ENCODE measurements around the gene FAR2.

FAR2 gene

DNA sequence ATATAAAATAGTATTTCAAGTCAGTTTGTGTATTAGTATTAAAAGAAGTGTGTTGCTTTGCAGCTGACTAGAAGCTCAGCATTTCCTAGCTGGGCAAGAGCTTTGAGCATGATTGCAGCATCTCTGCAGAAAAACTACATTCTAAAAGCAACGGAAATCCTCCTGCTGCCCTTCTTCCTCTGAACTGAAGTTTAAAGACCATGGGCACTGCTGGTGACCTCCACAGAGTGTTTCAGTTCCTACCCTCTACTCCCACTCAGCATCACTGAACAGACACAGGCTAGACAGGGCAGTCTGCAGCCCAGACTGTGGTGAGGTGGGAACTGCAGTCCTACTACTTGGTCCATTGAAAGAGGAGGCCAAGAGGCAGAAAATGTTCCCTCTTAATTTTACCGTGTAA lies 59.0 kb downstream of the FAR2 start:
- no peak for DNase-seq

DNA sequence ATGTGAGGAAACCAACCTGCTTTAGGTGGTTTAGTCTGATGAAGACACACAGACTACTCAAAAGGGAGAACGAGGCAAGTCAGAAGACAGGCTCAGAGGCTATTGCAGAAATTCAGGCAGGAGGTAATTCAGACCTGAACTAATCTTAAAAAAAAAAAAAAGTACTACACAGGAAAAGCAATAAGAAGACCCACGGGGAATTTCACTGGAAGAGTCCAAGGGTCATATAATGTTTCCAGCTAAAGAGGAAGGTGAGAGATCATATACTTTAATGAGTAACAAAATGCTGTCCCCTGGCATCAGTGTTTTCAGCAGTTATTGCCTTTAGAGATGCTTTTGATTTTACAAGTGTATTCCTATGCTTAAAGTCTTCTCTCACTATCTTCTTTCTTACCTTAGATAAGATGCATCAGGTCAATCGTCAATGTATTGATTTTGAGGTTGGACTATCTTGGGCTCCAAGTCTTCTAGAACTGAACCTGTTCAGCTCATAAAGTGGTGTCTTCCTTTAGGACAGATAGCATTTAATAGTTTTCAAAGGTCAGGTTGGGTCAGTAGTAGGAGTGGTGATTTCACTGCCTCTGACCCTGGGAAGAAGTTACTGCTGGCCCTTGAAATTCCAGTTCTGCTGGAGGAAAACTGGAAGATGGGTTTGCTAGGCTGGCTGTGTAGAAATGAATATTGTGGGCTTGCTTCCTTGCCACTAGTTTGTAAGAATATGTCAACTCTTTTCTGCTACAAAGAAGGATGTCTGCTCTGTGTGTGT lies 60.0 kb downstream of the FAR2 start:
- DNase-seq = no peak

DNA sequence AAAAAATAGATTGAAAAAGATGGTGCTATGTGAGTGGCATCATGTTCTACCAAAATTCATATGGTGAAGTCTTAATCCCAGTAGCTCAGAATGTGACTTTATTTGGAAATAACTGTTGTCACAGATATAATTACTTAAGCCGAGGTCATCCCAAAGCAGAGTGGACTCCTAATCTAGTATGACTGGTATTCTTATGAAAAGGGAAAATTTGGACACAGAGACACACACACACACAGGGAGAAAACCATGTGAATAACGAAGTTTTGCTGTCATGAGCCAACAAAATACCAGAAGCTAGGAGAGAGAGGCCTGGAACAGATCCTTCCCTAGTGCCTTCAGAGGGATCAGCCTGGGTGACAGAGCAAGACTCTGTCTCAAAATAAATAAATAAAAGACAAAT lies 62.6 kb downstream of the FAR2 start:
- DNase-seq = no peak

DNA sequence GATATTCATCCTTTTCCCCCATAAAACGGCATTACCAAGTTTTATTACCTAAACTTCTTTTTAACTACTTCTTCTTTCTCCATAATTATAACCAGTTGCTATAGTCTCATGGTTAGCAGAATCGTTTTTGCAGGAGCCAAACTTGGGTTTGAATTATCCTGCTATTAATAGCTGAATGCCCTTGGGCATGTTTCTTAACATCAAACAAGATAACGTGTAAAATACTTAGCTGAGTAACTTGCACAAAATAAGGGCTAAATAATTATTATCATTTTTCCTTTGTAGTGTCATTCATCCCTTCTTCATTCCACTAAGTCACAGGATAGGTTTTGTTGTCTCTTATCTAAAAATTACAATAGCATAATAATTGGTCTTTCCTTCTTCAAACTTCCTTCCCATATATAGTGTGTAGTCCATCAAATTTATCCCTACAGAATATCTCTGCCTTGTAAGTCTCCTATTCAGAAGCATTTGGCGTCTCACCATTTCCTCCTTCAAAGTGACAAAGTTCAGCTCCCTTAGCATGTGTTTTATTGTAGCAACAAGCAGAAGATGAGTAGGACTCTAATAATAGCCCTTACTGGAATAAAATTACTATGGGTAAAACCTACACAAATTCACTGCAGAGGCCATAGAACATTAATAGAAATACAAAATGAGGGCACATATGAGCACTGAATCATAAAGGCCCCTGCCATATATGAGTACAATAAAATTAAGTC lies 63.8 kb downstream of the FAR2 start:
- no peak for DNase-seq

DNA sequence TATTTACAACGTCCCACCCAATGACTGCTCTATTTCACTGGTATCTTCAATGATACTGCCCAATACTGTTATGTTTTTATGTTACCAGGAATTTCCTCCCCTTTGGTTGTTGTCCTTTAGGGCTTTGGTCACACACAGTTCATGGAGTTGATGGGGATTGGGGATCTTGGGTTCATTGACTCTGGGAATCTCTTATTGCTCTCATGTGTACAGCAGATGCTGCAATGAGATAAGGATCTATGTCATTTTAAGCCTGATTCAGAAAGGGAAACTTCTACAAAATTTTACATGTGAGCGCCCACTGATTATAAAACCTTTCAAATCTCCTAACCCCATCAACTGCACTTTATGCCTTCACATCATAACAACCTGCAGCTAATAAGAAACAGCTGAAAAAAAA lies 67.2 kb downstream of the FAR2 start:
- no peak for DNase-seq

DNA sequence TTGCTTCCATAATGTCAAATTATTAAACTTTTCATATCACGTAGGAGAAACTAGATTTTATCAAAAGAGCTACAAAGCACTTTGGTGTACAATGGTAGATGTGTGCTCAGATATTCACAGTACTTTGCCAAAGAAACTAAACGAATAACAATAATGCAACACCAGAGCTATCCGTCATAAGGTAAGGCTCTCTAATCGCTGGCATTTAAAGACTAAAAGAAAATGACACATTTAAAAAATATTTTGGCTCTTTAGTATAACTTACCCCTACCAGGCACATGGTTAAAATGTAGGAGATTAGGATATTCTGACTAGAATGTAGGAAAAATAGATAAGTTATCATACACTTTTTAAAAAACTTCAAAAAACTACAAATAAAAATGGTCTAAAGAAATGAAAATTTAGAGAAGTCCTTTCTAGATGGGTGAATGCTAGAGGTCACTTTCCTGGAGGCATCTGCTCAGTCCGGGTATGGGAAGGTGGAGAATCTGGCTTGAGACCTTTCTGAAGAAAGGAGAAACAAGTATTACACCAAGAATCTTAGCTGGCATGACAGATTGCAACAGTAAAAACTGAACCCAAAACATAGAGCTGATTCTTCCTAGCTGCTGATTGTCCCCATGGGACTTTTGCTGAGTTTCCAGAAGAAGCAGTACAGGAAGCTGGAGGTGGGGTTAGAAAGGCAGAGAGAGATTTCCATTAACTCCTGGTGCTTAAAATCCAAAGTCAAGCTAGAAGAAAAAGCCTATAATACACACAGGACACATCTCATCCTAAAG lies 67.9 kb downstream of the FAR2 start:
- DNase-seq = no peak

DNA sequence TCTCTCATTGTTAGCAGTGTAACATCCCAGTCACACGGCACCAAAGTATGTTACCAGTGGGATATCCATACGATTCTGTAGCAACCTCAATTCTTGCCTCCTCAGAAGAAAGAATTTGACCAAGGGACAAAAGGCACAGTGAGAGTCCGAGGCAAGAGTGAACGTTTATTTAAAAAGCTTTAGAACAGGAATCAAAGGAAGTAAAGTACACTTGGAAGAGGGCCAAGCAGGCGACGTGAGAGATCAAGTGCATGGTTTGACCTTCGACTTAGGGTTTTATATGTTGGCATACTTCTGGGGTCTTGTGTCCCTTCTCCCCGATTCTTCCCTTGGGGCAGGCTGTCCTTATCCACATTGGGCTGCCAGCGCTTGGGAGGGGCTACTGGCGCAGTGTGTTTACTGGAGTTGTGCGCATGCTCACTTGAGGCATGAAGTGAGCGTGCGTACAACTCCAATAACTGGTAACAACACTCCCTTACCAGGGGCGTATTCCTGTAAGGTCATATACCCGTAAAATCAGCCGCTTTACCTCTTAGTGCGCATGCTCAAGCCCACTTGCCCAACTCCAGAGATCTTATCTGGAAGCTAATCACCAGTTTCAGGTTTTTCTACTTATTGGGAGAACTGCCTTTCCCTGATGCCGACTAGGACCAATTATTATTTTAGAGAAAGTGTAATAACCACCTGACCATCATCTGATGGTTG lies 71.7 kb downstream of the FAR2 start:
- DNase-seq = no peak

DNA sequence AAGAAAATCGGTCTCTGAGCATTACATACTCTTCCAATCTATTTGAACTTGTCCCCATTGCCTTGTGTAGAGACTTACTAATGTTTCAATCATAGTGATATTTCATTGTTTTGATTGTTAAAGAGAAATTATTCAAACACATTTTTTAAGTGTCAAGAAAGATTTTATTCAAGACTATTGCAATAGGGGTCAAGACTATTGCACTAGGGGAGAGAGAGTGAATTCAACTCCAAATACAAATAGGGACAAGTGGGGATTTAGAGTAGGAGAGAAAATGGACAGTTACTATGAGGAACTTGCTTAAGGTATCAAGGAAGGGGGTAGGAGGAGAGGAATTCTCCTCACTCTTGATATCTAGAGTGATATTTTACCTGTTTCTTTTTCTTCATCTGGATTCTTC lies 73.1 kb downstream of the FAR2 start:
- no peak for DNase-seq

DNA sequence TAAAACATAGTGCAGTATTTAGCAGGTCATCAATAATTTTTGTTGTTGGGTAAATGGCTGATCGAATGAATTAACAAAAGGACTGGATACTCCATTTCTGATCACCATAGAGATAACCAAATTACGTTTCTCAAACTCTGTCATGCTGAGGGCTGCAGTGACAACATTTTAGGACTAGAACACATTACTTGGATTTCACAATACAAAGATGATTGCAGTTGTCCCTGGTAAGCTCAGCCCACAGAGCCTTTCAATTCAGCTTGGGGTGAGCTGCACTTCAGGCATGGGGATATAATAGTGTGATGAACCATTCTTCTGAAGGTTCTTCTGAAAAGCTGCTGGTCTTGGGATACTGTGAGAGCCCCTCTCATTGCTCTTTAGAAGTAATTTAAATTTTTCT lies 74.3 kb downstream of the FAR2 start:
- no peak for DNase-seq

DNA sequence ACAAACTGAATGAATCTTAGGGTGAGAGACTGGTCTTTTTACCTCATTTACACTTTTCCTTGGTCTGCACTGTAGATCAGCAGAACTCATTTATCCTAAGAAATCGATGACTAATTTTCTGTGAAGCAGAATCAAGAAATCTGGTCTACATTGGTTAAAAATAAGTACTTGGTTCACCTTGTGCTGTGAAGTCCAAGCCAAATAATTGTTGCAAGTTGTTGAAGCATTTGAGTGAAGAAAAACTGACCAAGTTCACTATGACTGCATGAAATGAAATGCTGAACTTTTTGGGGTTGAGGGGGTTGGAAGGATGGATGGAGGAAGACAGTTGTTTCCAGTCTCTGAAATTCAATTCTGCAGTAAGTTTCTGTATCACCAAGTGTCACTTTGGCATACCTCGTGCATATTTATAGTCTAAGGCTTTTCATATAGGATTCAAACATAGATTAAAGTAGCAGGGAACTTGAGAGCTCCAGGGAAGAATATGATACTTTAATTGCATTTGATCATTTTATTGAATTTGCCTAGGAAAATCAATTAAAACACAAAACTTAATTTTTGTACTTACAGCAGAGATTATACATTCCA lies 75.0 kb downstream of the FAR2 start:
- no peak for DNase-seq

DNA sequence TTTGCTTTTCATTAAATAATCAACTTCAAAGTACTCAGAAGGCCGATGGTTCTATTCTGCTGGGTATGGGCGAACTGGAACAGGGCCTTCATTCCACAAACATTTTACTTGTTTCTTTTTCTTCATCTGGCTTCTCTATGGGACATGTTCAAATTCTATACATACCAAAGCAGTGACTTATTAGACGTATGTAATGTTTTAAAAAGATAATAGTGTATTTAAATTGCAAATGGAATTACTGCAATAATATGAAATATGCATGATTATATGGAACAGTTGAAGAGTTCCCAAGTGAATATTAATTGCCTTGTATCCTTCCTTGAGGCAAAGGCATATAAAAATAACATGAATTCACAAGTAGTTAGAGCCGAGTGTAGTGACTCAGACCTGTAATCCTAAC lies 75.5 kb downstream of the FAR2 start:
- no peak for DNase-seq

DNA sequence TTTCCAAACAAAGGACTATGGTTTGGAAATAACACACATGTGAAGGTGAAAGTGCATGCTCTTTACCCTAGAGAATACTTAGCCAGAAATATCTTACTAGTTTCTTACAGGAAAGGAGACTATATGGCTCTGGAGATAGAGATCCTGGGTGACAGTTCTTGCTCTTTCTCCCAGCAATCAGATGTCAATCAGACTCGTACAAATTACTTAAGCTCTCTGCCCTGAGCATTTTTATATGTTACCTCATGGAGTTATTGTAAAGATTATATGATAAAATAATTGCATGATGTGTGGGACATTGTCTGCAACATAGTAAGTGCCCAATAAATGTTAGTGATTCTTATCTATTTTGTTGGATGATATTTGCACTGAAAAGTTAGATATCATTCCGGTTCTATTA lies 76.8 kb downstream of the FAR2 start:
- DNase-seq = no peak

DNA sequence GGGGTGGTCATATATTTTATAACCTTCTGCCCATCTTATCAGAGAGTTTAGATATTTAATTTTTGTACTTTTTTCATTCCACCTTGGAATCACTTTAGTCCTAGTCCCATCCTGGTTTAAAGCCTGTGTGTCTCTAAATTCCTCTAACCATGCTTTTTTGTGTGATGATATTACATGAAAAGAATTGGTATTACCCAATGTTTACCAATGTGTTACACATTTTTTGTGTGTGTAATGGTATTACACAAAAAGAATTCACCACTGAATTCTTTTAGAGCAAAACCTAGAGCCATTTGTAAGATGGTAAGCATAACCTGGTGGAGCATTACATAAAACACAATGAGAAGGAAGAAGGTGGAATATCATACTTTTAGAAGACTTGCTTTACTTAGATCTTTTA lies 77.5 kb downstream of the FAR2 start:
- DNase-seq = no peak

DNA sequence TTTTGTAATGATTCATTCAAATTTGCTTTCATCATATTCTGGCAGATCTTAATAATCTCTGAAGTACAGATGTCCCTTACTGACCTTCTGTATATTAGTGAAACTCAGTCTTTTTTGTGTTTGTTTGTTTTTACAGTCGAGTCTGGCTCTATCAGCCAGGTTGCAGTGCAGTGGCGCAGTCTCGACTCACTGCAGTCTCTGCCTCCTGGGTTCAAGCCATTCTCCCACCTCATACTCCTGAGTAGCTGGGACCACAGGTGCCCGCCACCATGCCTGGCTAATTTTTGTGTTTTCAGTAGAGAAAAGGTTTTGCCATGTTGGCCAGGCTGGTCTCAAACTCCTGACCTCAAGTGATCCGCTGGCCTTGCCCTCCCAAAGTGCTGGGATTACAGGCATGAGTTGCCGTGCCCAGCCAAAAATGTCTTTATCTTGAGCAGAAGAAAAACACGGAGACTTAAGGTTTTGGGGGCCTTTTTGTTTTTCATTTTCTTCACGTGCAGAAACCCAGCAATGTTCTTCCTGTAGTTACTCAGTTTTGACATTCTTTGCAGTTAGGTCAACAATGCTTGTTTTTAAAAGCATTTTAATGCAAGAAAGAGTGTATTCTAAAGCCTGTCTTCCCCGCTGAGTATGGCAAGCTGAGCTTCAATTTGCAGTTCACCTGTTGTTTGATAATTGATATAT lies 79.5 kb downstream of the FAR2 start:
- DNase-seq = no peak

DNA sequence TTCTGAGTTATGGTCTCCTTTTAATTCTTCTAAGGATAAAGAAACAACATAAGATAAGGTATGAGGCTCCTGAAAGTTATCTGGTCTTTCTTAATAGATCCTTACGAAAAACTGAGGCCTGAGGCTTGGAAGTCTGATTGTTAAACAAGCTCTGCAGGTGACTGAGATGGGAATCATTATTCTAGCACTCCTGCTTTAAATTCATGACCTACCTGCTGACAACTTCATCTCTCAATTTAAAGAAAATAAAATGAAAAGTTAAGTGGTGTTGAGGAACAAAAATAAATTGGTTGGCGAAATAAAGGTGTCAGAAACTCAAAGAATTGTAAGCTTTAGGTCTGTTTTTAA lies 80.1 kb downstream of the FAR2 start:
- DNase-seq = no peak

DNA sequence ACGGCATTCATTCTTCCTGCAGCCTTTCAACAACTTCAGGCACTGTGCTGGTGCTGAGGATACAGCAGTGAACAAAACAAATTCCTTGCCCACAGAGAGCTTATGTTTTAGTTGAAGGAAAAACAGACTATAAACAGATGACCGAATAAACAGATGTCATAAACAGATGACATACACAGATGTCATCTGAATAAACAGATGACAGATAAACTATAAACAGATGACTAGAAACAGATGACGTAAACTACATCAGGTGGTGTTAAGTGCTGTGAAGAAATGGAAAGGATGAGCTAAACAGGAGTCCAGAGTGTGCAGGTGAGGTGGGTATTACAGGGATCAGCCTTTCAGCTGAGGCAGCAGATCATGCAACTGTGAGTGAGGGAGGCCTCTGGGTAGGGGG lies 80.9 kb downstream of the FAR2 start:
- no peak for DNase-seq

DNA sequence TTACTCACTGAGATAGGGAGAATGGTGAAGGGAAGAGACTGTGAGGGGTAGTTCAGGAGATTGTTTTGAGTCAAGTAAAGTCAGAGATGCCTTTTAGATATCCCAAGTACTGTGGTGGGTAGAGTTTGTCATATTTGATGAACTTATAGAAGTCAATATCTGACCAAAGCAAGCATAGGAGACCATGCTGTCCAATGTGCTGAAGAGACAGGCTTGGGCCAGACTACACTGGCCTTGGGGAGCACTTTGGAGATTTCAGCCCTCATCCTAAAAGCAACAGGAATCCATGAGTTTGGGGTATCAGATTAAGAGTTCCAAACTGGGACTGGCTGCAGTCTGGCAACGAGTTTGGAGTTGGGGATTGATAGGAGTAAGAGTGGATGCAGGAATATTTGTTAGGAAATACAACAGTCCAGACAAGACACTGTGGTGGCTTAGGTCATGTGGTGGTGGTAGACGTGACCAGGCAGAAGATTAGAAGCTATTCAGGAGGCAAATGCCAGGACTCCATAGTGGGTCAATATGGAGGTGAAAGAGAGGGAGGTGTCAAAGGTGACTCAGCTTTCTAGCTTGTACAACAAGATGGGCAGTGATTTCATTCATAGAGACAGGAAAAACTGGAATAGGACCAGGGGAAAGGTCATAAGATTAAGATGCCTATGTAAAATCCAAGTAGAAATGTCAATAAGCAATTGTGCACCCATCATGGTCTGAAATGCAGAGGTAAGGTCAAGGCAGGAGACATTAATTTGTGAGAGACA lies 81.9 kb downstream of the FAR2 start:
- no peak for DNase-seq

DNA sequence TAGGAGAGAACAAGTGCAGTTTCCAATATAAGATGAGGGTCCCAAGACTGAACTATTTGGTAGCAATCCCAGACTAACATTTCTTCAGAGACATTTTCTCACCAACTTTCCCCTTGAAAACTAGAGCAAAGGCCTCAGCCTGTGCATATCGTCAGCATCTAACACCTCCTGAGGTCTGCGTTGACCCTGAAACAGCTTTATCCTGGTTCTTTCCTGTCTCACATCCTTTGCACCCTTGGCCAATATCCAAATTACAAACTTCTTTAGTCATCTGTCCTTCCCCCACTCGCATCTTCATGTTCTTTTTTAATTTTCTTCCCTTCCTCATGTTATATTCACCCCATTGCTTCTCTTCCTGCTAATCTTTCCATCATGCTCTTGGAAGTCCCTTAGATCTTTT lies 83.0 kb downstream of the FAR2 start:
- DNase-seq = no peak

DNA sequence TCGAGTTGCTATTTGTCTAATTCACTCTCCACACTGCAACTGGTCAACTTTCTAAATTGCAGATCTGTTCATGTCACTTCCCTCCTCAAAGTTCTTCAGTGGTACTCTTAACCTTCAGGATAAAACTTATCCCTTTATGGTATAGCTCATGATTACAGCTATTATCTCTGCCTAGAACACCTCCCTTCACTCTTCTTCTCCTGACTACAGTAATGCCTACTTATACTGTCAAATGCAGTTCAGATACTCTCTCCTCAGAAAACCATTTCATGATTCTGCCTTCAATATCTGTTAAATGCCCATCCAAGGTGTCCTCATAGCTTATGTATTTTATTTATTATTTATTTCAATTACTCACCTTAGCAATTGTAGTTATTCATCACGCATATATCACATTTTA lies 85.5 kb downstream of the FAR2 start:
- no peak for DNase-seq

DNA sequence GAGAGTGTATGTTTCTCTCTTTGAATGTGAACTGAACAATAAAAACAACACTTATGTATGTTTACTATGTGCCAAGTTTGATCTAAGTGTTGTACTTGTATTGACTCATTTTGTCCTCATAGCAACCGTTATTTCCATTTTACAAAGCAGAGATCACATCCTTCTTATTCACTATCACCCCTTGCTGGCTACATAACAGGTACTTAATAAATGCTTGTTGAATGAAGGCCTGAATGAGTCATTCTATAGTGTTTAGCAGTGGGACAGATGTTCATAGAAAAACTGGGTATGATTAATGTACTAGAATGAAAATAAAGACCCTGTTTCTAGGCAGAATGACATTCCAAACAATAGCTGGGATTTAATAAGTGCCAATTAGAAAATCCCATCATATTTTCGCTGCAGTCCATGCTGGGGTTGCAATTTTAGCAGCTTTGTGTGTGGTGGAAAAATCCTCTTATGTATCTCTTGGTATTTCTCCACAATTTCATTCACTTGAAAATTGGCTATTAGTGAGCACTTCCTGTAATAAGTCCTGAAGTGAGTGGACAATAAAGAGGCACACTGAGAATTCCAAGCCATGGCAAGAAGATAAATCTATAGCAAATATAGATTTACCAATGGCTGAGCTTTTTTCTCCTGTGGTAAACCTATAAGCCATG lies 86.0 kb downstream of the FAR2 start:
- DNase-seq = no peak

DNA sequence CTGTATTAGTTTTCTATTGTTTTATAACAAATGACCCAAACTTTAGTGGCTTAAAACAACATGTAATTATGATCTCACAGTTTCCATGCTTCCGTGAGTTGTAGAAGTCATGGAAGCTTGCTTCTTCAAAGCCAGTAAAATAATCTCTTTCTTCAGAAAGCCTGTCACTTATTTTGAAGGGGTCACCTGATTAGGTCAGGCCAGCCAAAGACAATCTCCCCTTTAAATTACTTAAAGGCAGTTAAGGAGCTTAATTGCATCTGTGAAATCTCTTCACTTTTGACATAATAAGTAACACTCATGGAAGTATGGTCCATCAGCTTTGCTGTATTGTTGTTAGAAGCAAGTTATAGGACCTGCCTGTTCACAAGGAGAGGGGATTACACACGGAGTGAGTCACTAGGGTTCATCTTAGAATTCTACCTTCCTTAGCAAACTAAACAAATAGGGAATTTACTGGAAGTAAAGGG lies 89.8 kb downstream of the FAR2 start:
- no peak for DNase-seq

All from activated effector memory CD4-positive, alpha-beta T cell treated with anti-CD3 and anti-CD28 coated beads, Interleukin-2, amount 50 U/mL, for 16 hours (primary cell).